GM10248 (cell line): ENCODE measurements around the gene TP53.

Experiments used
- CTCF ChIA-PET: fragments of 300-600 bp; sonication (Branson Sonifier 250); formaldehyde crosslinking; extraction: SDS; loops from one replicate; lab custom pipeline; 2021; ENCODE audit warnings: antibody characterized with exemption; lab: Yijun Ruan, JAX
- POLR2A ChIA-PET: fragments of 350-650 bp; sonication (Branson Sonifier 250); formaldehyde crosslinking; extraction: SDS; loops from one replicate; lab custom pipeline; 2020; ENCODE audit warnings: antibody characterized with exemption; lab: Yijun Ruan, JAX
- DNase-seq: peaks from one replicate; pipeline ENCODE4 v3.0.0; 2012; ENCODE audit errors: extremely low spot score
- CTCF ChIP-seq: IDR thresholded peaks from 2 replicates; pipeline ENCODE4 v1.5.1; 2012; ENCODE audit warnings: mild to moderate bottlenecking, low read depth; ENCODE audit errors: extremely low read depth, missing control alignments, control extremely low read depth

TP53 gene

GRCh38 chr17:7656958-7657609 is 30.2 kb downstream of the TP53 start:
- ChIA-PET CTCF (interaction anchor here (1.5 to 1.8 kb wide), 2 partner anchors 16 to 403 kb away, joined by 3 to 4 read pairs; no protein-coding TSS in a partner anchor), POLR2A (no interaction called here)
- DNase-seq = no peak
- no peak for TF ChIP-seq CTCF

DNA sequence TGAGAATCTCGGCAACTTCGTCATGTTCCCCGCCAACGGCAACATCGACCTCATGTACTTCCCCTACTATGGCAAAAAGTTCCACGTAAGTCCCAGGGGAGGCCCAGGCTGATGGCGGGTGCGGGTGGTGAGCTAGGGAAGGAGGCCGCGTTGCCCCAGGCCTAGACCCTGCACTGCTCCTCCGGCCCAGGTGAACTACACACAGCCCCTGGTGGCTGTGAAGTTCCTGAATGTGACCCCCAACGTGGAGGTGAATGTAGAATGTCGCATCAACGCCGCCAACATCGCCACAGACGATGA is 31.8 kb downstream of the TP53 start:
- no peak for DNase-seq
- ChIA-PET CTCF (interaction anchor here (2.4 kb wide), 1 partner anchor 17 kb away, joined by 10 read pairs; no protein-coding TSS in a partner anchor), POLR2A (interaction anchor here (0.6 kb wide), 2 partner anchors 25 to 516 kb away, joined by 4 to 6 read pairs; no protein-coding TSS in a partner anchor)
- no peak for TF ChIP-seq CTCF

DNA sequence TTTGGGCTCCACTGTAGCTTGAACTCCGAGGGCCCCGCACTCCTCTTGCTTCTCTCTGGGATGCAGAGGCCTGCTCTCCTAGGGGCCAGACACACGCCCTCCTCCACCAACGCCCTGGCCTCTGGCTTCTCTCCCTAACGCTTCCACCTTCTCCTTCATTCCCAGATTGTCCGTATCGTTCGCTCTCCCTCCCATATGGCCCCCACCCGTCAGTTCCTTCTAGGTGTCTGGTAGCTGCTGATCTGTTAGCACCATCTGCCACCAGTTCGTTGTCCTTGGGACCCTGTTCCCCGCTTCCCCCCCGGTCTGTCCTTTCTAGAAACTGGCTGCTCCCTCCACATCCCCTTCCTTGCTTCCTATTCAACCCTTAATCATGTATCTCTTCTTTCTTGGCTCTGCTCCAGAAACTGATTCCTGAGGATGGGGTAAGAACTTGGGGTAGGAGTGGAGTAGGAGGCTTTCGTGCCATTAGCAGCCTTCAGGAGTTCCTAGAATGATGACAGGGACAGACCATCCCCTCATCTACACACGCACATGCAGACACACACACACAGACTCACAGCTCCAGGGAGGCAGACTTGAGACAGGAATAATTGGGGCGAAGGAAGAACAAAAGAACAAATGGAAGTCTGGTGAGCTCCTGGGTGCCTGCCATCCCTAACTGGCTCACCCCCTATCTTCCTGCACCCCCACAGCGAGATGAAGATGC is 32.3 kb downstream of the TP53 start:
- DNase-seq = no peak
- ChIA-PET CTCF (interaction anchor here (1.4 to 2.4 kb wide), 3 partner anchors 18 to 34 kb away, joined by 5 to 10 read pairs (median 5); partner anchors contain the start of gene WRAP53), POLR2A (interaction anchor here (0.6 to 1.1 kb wide), 3 partner anchors 25 to 517 kb away, joined by 3 to 6 read pairs (median 4); no protein-coding TSS in a partner anchor)
- no peak for TF ChIP-seq CTCF

DNA sequence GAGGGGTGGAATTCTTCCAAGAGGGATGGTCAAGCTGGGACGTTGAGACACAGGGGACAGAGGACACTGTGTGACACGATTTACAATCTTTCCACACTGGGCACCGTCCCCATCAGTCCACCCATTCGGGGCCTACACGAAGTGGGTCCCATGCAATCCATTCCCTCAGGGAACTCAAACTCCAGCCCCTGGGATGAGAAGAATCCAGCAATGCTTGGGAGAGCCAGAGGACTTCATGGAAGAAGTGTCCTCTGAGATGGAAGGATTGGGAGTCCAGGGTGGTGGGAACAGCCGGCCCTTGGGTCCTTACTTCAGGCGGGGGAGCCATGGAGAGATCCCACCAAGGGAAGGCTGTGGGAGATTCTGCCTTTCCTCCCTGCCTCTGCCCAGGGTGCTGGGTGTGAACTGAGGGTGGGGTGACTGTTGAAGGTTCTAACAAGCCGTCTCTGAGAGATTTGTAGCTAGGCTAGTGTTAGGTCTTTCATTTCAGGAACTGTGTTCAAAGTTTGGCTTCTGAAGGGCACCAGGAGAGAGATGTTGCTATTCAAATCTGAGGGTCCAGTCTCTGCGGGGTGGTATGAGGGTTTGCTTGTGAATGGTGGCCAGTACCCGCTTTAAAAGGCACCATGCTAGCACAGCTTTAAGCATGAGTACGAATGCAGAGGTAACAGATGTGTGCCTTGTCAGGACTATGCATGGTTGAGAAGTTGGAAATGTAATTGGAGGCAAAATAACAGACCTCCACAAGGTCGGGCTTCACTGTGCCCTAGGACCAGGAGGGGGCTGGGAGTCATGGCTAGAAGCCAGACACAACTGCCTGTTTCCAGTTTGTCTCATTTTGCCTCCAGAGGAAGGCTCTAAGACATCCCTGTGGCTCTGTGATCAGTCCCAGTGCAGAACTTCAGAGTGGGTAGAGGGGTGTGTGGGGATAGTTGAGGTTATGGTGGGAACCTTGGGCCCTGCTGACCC is 34.6 kb downstream of the TP53 start:
- no peak for TF ChIP-seq CTCF
- ChIA-PET POLR2A (interaction anchor here (0.5 to 0.9 kb wide), 2 partner anchors 8 to 35 kb away, joined by 3 to 5 read pairs; partner anchors contain the start of gene TP53), CTCF (interaction anchor here (1.9 to 3.0 kb wide), 4 partner anchors 20 to 35 kb away, joined by 5 to 25 read pairs (median 14); partner anchors contain the start of genes TP53 and WRAP53)
- DNase-seq = no peak

- no peak for TF ChIP-seq CTCF
- ChIA-PET POLR2A (interaction anchor here (0.5 to 1.4 kb wide), 5 partner anchors 9 to 35 kb away, joined by 3 to 12 read pairs (median 3); partner anchors contain the start of gene TP53), CTCF (interaction anchor here (1.3 to 3.0 kb wide), 3 partner anchors 19 to 36 kb away, joined by 4 to 25 read pairs (median 19); partner anchors contain the start of genes TP53 and WRAP53)
- no peak for DNase-seq
Observed at GRCh38 chr17:7651665-7652387, 35.5 kb downstream of the TP53 start.
